Measurements from ENCODE around the gene TACO1.

DNA sequence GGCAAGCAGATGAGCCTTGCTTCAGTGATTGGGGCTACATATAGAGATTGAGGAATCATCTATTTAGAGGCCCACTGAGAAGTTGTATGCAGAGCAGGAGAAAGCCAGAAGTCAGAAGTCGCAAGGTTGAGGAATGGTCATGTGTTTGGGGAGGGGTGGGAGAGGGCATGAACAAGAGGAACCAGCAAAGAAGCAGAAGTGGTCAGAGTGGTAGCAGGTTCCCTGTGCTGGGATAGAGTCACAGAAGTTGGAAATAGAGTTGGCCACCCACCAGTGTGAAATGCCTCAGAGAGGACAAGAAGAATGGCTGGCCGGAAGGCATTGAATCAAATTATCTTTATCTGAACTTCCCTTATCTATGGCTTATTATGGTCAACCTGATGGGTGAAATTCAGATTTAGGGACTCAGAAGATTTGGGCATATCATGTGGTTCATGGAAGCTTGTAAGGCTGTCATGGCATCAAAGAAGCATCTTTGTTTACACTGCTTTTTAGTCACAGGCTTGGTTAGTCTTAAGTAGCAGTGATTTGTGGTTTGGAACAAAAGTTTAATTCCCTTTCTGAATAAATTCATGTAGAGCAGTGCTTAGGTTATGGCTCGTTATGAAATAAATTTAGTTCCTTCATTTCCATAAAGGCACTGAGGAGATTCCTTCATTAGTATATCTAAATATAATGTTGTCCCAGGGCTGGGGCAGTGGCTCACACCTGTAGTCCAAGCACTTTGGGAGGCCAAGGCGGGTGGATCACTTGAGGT is 41.2 kb downstream of the TACO1 start:
- TF ChIP-seq, protein P1, sequence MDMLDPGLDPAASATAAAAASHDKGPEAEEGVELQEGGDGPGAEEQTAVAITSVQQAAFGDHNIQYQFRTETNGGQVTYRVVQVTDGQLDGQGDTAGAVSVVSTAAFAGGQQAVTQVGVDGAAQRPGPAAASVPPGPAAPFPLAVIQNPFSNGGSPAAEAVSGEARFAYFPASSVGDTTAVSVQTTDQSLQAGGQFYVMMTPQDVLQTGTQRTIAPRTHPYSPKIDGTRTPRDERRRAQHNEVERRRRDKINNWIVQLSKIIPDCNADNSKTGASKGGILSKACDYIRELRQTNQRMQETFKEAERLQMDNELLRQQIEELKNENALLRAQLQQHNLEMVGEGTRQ (IDR thresholded peaks at IDR 0.05; ENCODE audit: low read length): no peak
- TF ChIP-seq, protein P2, sequence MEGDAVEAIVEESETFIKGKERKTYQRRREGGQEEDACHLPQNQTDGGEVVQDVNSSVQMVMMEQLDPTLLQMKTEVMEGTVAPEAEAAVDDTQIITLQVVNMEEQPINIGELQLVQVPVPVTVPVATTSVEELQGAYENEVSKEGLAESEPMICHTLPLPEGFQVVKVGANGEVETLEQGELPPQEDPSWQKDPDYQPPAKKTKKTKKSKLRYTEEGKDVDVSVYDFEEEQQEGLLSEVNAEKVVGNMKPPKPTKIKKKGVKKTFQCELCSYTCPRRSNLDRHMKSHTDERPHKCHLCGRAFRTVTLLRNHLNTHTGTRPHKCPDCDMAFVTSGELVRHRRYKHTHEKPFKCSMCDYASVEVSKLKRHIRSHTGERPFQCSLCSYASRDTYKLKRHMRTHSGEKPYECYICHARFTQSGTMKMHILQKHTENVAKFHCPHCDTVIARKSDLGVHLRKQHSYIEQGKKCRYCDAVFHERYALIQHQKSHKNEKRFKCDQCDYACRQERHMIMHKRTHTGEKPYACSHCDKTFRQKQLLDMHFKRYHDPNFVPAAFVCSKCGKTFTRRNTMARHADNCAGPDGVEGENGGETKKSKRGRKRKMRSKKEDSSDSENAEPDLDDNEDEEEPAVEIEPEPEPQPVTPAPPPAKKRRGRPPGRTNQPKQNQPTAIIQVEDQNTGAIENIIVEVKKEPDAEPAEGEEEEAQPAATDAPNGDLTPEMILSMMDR (IDR thresholded peaks at IDR 0.05; ENCODE audit: control extremely low read depth in 1 of 3, insufficient read depth in 1 of 3, low read depth in 1 of 3, low read length in 3 of 3): no peak
- no peak for TF ChIP-seq RBBP5 (IDR thresholded peaks at IDR 0.05; ENCODE audit: borderline replicate concordance, low read depth, low read length)
